NT2/D1 (cell line): ENCODE results near the gene CLIC5.

Experiments used
- DNase-seq: peaks from one replicate; pipeline ENCODE4 v3.0.0-alpha.2; 2011; ENCODE audit warnings: low read depth, low spot score
- H3K27me3 ChIP-seq: 2 replicates; pipeline ENCODE4 v1.6.0; 2011; ENCODE audit warnings: mild to moderate bottlenecking; ENCODE audit not compliant: insufficient read length, insufficient read depth
- H3K36me3 ChIP-seq: 2 replicates; pipeline ENCODE4 v1.6.1; 2011; ENCODE audit warnings: mild to moderate bottlenecking, low read length, mixed read lengths; ENCODE audit not compliant: insufficient read depth, insufficient read length
- H3K4me1 ChIP-seq: 2 replicates; pipeline ENCODE4 v1.5.1; 2011; ENCODE audit not compliant: insufficient read depth, insufficient read length
- H3K4me3 ChIP-seq: 2 replicates; pipeline ENCODE4 v1.5.1; 2011; ENCODE audit warnings: low read depth; ENCODE audit not compliant: insufficient read length
- H3K9ac ChIP-seq: 2 replicates; pipeline ENCODE4 v1.6.0; 2011; ENCODE audit warnings: low read depth; ENCODE audit not compliant: insufficient read length
- H3K9me3 ChIP-seq: 2 replicates; pipeline ENCODE4 v1.5.1; 2011; ENCODE audit warnings: mild to moderate bottlenecking, low read length; ENCODE audit not compliant: insufficient read depth
- SUZ12 ChIP-seq: IDR thresholded peaks from 2 replicates; pipeline ENCODE4 v1.6.1; 2011; ENCODE audit not compliant: insufficient read length, insufficient read depth; ENCODE audit errors: extremely low read depth
- YY1 ChIP-seq: IDR thresholded peaks from 2 replicates; pipeline ENCODE4 v1.6.1; 2011; ENCODE audit not compliant: insufficient read length, insufficient read depth
- ZNF274 ChIP-seq: IDR thresholded peaks from 2 replicates; pipeline ENCODE4 v1.6.1; 2011; ENCODE audit warnings: mild to moderate bottlenecking, low read depth, low read length

Gene CLIC5

DNA sequence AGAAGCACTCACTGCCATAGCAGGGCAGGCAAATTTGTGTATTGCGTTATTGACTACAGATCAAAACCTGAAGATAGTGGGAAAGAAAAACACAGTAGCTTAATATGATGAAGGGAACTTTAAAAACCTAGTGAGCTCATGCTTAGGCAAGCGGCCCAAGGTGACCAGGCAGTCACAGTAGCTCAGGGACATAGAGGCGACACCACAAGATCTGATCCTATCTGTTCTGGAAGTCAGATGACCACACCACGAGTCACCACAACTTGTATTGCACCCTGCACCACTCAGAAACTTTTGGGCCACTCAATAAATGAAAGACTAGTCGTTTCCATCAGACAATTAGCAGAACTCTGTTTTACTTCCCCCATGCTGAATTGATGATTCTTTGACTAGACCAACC, 4.9 kb downstream of the CLIC5 start:
- Histone ChIP-seq H3K9ac (no peak overlapping the region), H3K4me3 (no peak overlapping the region)
- TF ChIP-seq SUZ12 (no peak), ZNF274 (no peak), YY1 (no peak)

DNA sequence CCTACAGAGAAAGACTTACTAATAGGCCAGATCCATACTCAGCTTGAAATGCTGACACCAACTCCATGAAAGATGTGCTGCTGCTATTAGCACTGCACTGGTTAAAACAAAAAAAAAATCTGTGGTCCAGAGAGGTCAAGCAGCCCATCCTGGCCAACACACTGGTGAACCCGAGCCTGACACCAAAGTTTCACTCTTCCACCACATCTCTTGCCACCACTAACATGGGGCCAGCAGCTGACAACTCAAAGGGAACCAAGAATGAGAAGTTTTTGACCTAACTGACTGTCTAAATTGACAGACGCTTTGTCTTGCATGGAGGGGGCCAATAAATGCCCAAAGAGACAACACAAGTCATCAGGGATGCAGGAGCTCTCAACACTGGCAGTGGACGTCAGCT, 5.4 kb downstream of the CLIC5 start:
- H3K36me3 ChIP-seq = no peaks in the 10 kb centered on the region
- no peaks in the 10 kb centered on the region for H3K27me3 ChIP-seq
- TF ChIP-seq ZNF274 = no peak
- no peak for TF ChIP-seq SUZ12
- TF ChIP-seq YY1 = no peak
- no peak overlapping the region for H3K4me3 ChIP-seq
- H3K4me1 ChIP-seq = no peaks in the 10 kb centered on the region
- DNase-seq = no peak
- no peak overlapping the region for H3K9ac ChIP-seq
- no peaks in the 10 kb centered on the region for H3K9me3 ChIP-seq

More for the DNA sequence above, 4.9 kb downstream of the CLIC5 start:
- H3K9me3 ChIP-seq = no peaks in the 10 kb centered on the region
- no peak for DNase-seq
- no peaks in the 10 kb centered on the region for H3K4me1 ChIP-seq
- H3K27me3 ChIP-seq = no peaks in the 10 kb centered on the region
- no peaks in the 10 kb centered on the region for H3K36me3 ChIP-seq

- TF ChIP-seq ZNF274 (no peak), YY1 (no peak), SUZ12 (no peak)
- Histone ChIP-seq H3K4me1 (no peaks in the 10 kb centered on the region), H3K4me3 (no peak overlapping the region), H3K36me3 (no peaks in the 10 kb centered on the region), H3K9ac (no peak overlapping the region), H3K27me3 (no peaks in the 10 kb centered on the region), H3K9me3 (no peaks in the 10 kb centered on the region)
- DNase-seq = no peak
These were observed 13.4 kb downstream of the CLIC5 start for GRCh38 chr6:46002264-46002663.

- DNase-seq = no peak
- H3K27me3 ChIP-seq = no peaks in the 10 kb centered on the region
These were observed 14.8 kb downstream of the CLIC5 start for GRCh38 chr6:46000905-46001304.

GRCh38 chr6:45998524-45998923, 17.1 kb downstream of the CLIC5 start:
- no peaks in the 10 kb centered on the region for H3K4me1 ChIP-seq
- TF ChIP-seq YY1 = no peak
- no peak for TF ChIP-seq SUZ12
- TF ChIP-seq ZNF274 = no peak
- DNase-seq = no peak
- no peaks in the 10 kb centered on the region for H3K9me3 ChIP-seq
- no peak overlapping the region for H3K4me3 ChIP-seq
- no peak overlapping the region for H3K9ac ChIP-seq
- H3K27me3 ChIP-seq = no peaks in the 10 kb centered on the region
- H3K36me3 ChIP-seq = no peaks in the 10 kb centered on the region

More at GRCh38 chr6:46000905-46001304, 14.8 kb downstream of the CLIC5 start:
- H3K4me3 ChIP-seq = no peak overlapping the region
- no peaks in the 10 kb centered on the region for H3K9me3 ChIP-seq
- TF ChIP-seq ZNF274 (no peak), SUZ12 (no peak), YY1 (no peak)
- H3K9ac ChIP-seq = no peak overlapping the region
- H3K4me1 ChIP-seq = no peaks in the 10 kb centered on the region
- H3K36me3 ChIP-seq = no peaks in the 10 kb centered on the region

DNA sequence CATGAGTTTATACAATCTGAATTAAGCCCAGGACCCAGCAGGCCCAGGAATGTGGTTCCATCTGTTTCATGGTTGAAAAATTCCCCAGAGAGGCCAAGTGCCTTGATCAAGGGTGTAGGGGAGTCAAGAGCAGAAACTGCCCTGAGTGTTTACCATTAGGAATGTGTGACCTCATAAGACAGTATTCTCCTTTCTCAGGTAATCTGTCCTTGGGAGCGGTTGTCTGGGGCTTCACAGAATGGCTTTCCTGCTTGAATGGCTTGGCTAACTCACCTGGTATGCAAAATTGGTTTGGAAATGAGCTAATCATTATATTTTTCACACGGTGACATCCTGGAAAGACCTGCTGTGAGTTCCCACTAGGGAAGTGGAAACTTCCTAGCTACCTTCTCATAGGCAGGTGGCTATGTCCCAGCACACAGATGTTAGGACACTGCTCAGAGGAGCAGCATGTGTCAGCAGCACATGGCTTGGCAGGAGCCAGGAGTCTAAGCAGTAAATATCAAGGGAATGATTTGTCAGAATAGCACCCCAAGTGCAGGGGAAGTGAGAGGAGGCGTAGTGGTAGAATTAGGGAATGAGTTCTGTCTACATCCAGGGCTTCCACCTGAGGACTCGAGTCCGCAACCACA, 17.7 kb downstream of the CLIC5 start:
- no peak for DNase-seq
- no peak overlapping the region for H3K9ac ChIP-seq
- no peaks in the 10 kb centered on the region for H3K27me3 ChIP-seq
- H3K36me3 ChIP-seq = no peaks in the 10 kb centered on the region
- no peak overlapping the region for H3K4me3 ChIP-seq
- H3K4me1 ChIP-seq = no peaks in the 10 kb centered on the region
- no peaks in the 10 kb centered on the region for H3K9me3 ChIP-seq
- TF ChIP-seq ZNF274 = no peak
- TF ChIP-seq YY1 = no peak

- H3K4me3 ChIP-seq = no peak overlapping the region
- TF ChIP-seq SUZ12 (no peak), YY1 (no peak), ZNF274 (no peak)
- H3K4me1 ChIP-seq = no peaks in the 10 kb centered on the region
- no peaks in the 10 kb centered on the region for H3K27me3 ChIP-seq
- H3K36me3 ChIP-seq = no peaks in the 10 kb centered on the region
- H3K9me3 ChIP-seq = no peaks in the 10 kb centered on the region
- no peak overlapping the region for H3K9ac ChIP-seq
- DNase-seq = no peak
These were observed 24.5 kb downstream of the CLIC5 start for GRCh38 chr6:45991189-45991588.

DNA sequence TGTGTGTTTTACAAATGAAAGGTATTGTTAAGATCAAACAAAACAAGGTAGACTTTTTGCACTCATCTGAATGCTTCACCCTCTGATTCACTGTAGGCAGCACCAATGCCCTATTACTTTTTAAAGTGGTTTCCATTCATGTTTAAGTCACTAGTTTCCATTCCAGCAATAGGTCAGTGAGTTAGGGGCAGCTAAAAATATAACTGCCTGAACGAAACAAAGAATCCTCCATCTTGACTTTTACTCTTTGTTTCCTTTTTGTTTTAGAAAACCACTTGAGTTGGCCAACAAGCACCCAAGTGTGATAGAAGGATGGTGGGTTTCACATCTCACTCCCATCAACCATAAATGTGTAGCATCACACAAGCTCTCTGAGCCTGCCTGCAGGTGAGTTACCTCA, 25.5 kb downstream of the CLIC5 start:
- H3K27me3 ChIP-seq = no peaks in the 10 kb centered on the region
- no peak overlapping the region for H3K4me3 ChIP-seq
- H3K36me3 ChIP-seq = no peaks in the 10 kb centered on the region
- H3K9me3 ChIP-seq = no peaks in the 10 kb centered on the region
- no peak overlapping the region for H3K9ac ChIP-seq
- no peak for DNase-seq
- H3K4me1 ChIP-seq = no peaks in the 10 kb centered on the region
- TF ChIP-seq YY1 = no peak
- no peak for TF ChIP-seq SUZ12
- TF ChIP-seq ZNF274 = no peak
